Measurements from ENCODE around the gene UPK2.

DNA sequence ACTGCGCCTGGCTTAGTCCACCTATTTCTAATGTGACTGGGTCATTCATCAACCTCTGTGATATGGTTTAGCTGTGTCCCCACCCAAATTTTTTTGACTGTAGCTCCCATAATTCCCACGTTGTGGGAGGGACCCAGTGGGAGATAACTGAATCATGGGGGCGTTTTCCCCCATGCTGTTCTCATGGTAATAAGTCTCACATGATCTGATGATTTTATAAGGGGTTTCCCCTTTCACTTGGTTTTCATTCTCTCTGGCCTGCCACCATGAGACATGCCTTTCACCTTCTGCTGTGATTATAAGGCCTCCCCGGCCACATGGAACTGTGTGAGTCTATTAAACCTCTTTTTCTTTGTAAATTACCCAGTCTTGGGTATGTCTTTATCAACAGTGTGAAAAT, 50.6 kb downstream of the UPK2 start:
- no peak for TF ChIP-seq ZBTB1 (tag by site-specific recombination; IDR thresholded peaks at IDR 0.05)
- TF ChIP-seq ZNF785 (tag by site-specific recombination; IDR thresholded peaks at IDR 0.05), result no peak
- TF ChIP-seq, protein P1, sequence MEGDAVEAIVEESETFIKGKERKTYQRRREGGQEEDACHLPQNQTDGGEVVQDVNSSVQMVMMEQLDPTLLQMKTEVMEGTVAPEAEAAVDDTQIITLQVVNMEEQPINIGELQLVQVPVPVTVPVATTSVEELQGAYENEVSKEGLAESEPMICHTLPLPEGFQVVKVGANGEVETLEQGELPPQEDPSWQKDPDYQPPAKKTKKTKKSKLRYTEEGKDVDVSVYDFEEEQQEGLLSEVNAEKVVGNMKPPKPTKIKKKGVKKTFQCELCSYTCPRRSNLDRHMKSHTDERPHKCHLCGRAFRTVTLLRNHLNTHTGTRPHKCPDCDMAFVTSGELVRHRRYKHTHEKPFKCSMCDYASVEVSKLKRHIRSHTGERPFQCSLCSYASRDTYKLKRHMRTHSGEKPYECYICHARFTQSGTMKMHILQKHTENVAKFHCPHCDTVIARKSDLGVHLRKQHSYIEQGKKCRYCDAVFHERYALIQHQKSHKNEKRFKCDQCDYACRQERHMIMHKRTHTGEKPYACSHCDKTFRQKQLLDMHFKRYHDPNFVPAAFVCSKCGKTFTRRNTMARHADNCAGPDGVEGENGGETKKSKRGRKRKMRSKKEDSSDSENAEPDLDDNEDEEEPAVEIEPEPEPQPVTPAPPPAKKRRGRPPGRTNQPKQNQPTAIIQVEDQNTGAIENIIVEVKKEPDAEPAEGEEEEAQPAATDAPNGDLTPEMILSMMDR (tag by site-specific recombination; IDR thresholded peaks at IDR 0.05), result no peak
- no peak for TF ChIP-seq ZNF670 (tag by site-specific recombination; IDR thresholded peaks at IDR 0.05; ENCODE audit: low read depth)
- TF ChIP-seq PRDM1 (tag by site-specific recombination; IDR thresholded peaks at IDR 0.05), result no peak
- TF ChIP-seq ZNF274 (IDR thresholded peaks at IDR 0.05; ENCODE audit: low read length), result no peak
- TF ChIP-seq ZNF274 (tag by site-specific recombination; IDR thresholded peaks at IDR 0.05; ENCODE audit: borderline replicate concordance), result no peak
- no peak for TF ChIP-seq ZBTB7A (tag by site-specific recombination; IDR thresholded peaks at IDR 0.05; ENCODE audit: low read depth)
- TF ChIP-seq, protein P2, sequence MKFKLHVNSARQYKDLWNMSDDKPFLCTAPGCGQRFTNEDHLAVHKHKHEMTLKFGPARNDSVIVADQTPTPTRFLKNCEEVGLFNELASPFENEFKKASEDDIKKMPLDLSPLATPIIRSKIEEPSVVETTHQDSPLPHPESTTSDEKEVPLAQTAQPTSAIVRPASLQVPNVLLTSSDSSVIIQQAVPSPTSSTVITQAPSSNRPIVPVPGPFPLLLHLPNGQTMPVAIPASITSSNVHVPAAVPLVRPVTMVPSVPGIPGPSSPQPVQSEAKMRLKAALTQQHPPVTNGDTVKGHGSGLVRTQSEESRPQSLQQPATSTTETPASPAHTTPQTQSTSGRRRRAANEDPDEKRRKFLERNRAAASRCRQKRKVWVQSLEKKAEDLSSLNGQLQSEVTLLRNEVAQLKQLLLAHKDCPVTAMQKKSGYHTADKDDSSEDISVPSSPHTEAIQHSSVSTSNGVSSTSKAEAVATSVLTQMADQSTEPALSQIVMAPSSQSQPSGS (tag by site-specific recombination; IDR thresholded peaks at IDR 0.05; ENCODE audit: low read depth), result no peak
- no peak for TF ChIP-seq ZBTB49 (tag by site-specific recombination; IDR thresholded peaks at IDR 0.05; ENCODE audit: low read depth)
- TF ChIP-seq SP2 (tag by site-specific recombination; IDR thresholded peaks at IDR 0.05), result no peak
- TF ChIP-seq, protein P3, sequence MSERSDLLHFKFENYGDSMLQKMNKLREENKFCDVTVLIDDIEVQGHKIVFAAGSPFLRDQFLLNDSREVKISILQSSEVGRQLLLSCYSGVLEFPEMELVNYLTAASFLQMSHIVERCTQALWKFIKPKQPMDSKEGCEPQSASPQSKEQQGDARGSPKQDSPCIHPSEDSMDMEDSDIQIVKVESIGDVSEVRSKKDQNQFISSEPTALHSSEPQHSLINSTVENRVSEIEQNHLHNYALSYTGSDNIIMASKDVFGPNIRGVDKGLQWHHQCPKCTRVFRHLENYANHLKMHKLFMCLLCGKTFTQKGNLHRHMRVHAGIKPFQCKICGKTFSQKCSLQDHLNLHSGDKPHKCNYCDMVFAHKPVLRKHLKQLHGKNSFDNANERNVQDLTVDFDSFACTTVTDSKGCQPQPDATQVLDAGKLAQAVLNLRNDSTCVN (tag by site-specific recombination; optimal IDR thresholded peaks at IDR 0.05), result no peak

All from HEK293 (cell line).